Activated CD8-positive, alpha-beta T cell treated with anti-CD3 and anti-CD28 coated beads for 36 hours (primary cell): Measurements from ENCODE around the gene P2RX1. TPM values are rescaled to one million over a fixed set of nuclear protein-coding genes. Genes with fewer than 3 reads are reported as not detected.

ENCODE experiments used
- ATAC-seq: fragments of 200-7000 bp; cut with Tn5 transposase; one replicate; pipeline ENCODE4 v1.10.0; 2021; ENCODE audit warnings: mild to moderate bottlenecking, moderate library complexity
- CTCF ChIA-PET: fragments of 350-600 bp; sonication (Branson Sonifier 250); formaldehyde crosslinking; loops from one replicate; lab custom pipeline; 2021; ENCODE audit warnings: antibody characterized with exemption; lab: Charles Lee
- POLR2A ChIA-PET: fragments of 350-600 bp; sonication (Branson Sonifier 250); formaldehyde crosslinking; loops from one replicate; lab custom pipeline; 2021; ENCODE audit warnings: antibody characterized with exemption; lab: Charles Lee
- DNase-seq: peaks from one replicate; pipeline ENCODE4 v3.0.0-alpha.2; 2020
- H3K27ac Mint-ChIP-seq: one replicate; pipeline ENCODE4 v1.8.0; 2021; ENCODE audit warnings: mild to moderate bottlenecking, mixed read lengths
- H3K27me3 Mint-ChIP-seq: one replicate; pipeline ENCODE4 v1.8.0; 2021; ENCODE audit warnings: mixed read lengths
- H3K36me3 Mint-ChIP-seq: one replicate; pipeline ENCODE4 v1.8.0; 2021; ENCODE audit warnings: low read depth, mixed read lengths
- H3K4me1 Mint-ChIP-seq: one replicate; pipeline ENCODE4 v1.8.0; 2021; ENCODE audit warnings: low read depth, mixed read lengths
- H3K4me3 Mint-ChIP-seq: one replicate; pipeline ENCODE4 v1.8.0; 2021; ENCODE audit warnings: mild to moderate bottlenecking, moderate library complexity, mixed read lengths
- H3K9me3 Mint-ChIP-seq: one replicate; pipeline ENCODE4 v1.8.0; 2021; ENCODE audit warnings: mixed read lengths
- intact Hi-C: fragments of 100-400 bp; cut with micrococcal nuclease; formaldehyde crosslinking; loops from one replicate; pipeline ENCODE4 v1.10.0; 2022
- total RNA-seq, 2 experiments: library from RNA; stranded (reverse); gene quantifications; one replicate each; pipeline ENCODE4 v1.2.3, GENCODE V29; 2021
- TF ChIP-seq, protein P1 (sequence below): fragments of 200-600 bp; IDR thresholded peaks from one replicate; pipeline ENCODE4 v1.8.0; 2022; ENCODE audit warnings: antibody characterized with exemption, mild to moderate bottlenecking

Gene P2RX1
- total RNA-seq, 2 experiments from 2014 or later, result 0.43 to 1.7 TPM

DNA sequence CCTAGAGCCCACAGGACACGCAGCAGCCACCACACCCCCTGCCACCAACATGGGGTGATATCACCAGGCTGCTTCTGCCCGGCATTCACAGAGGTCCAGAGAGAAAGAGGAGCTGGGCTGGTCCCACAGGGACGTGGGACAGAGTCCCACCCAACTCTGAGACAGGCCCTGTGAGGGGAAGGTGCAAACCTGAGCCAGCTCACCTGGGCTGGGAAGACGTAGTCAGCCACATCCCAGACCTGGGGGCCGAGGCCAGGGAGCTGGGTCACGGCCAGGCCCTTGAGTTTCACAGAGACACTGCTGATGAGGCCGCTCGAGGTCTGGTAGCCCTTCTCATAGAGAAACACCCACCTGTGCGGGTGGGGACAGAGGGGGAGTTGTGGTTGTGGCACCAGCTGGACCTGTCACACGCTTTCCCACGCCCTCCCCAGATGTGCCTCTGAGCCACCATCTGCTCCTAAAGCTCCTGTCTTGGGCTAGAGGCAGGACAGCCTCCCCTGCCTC lies 11.2 kb downstream of the P2RX1 start:
- Mint-ChIP-seq H3K9me3 (no peaks in the 10 kb centered on the region), H3K27ac (no peak overlapping the region), H3K4me3 (no peak overlapping the region), H3K36me3 (no peaks in the 10 kb centered on the region), H3K27me3 (no peaks in the 10 kb centered on the region), H3K4me1 (peaks cover 3% of the 10 kb centered on the region)
- ChIA-PET CTCF (interaction anchor here (1.4 to 4.2 kb wide), 3 partner anchors 9 to 167 kb away, joined by 4 to 19 read pairs (median 6); no protein-coding TSS in a partner anchor), POLR2A (interaction anchor here (0.6 to 1.0 kb wide), 3 partner anchors 9 to 100 kb away, joined by 3 read pairs; no protein-coding TSS in a partner anchor)
- TF ChIP-seq, protein P1, sequence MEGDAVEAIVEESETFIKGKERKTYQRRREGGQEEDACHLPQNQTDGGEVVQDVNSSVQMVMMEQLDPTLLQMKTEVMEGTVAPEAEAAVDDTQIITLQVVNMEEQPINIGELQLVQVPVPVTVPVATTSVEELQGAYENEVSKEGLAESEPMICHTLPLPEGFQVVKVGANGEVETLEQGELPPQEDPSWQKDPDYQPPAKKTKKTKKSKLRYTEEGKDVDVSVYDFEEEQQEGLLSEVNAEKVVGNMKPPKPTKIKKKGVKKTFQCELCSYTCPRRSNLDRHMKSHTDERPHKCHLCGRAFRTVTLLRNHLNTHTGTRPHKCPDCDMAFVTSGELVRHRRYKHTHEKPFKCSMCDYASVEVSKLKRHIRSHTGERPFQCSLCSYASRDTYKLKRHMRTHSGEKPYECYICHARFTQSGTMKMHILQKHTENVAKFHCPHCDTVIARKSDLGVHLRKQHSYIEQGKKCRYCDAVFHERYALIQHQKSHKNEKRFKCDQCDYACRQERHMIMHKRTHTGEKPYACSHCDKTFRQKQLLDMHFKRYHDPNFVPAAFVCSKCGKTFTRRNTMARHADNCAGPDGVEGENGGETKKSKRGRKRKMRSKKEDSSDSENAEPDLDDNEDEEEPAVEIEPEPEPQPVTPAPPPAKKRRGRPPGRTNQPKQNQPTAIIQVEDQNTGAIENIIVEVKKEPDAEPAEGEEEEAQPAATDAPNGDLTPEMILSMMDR, result no peak
- intact Hi-C loops, result no loop called here
- DNase-seq (no peak), ATAC-seq (no peak)

DNA sequence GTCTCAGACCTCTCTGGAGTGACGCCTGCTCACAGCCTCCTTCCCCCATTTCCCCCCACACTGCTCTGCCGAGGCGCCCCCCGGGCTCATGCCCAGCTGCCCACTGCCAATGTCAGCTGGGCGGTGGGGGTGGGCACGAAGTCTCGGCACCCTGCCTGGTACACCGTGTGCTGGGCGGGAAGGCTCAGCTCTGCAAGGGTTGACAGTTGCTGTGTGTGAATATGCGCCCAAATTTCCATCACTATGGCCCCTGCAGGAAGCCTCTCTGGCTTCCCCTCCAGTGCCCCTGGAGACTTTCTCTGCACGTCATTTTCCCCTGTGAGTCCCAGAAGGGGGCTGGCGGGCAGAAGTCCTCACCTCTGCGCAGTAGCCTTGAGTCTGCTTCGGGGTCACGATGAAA lies 11.8 kb downstream of the P2RX1 start:
- no peaks in the 10 kb centered on the region for H3K36me3 Mint-ChIP-seq
- intact Hi-C loops, result no loop called here
- H3K4me3 Mint-ChIP-seq, result no peak overlapping the region
- H3K27me3 Mint-ChIP-seq, result no peaks in the 10 kb centered on the region
- POLR2A ChIA-PET, result interaction anchor here (1.0 to 1.5 kb wide), 2 partner anchors 10 to 12 kb away, joined by 3 to 5 read pairs; partner anchors contain the start of gene P2RX1
- no peaks in the 10 kb centered on the region for H3K9me3 Mint-ChIP-seq
- no peak for DNase-seq
- TF ChIP-seq, protein P1, result no peak
- no peak overlapping the region for H3K27ac Mint-ChIP-seq
- ATAC-seq, result no peak
- CTCF ChIA-PET, result interaction anchor here (1.4 to 4.2 kb wide), 3 partner anchors 9 to 166 kb away, joined by 4 to 19 read pairs (median 6); no protein-coding TSS in a partner anchor
- H3K4me1 Mint-ChIP-seq, result peaks cover under 1% of the 10 kb centered on the region

DNA sequence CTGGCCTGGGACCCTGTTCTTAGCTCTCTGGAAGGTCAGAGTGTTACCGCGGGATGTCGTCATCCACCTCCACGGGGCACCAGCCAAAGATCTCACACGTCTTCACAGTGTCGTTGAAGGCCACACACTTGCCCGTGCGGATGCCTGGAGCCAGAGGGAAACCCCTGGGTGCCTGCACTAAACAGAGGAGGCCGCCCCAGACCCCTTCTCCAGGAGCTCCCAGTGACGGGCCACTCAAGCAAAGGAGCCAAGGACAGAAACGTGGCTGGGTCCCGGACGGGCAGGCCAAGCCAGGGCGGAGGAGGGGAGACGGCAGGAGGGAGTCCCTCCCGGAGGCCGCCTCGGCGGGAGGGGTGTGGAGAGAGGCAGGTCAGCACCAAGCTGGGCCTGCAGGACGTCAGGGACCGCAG lies 12.4 kb downstream of the P2RX1 start:
- H3K4me3 Mint-ChIP-seq, result no peak overlapping the region
- CTCF ChIA-PET, result interaction anchor here (0.8 to 4.2 kb wide), 4 partner anchors 10 to 166 kb away, joined by 3 to 19 read pairs (median 4); no protein-coding TSS in a partner anchor
- no peak overlapping the region for H3K27ac Mint-ChIP-seq
- POLR2A ChIA-PET, result interaction anchor here (1.0 to 1.5 kb wide), 2 partner anchors 10 to 12 kb away, joined by 3 to 5 read pairs; partner anchors contain the start of gene P2RX1
- intact Hi-C loops, result no loop called here
- TF ChIP-seq, protein P1, result no peak
- H3K27me3 Mint-ChIP-seq, result no peaks in the 10 kb centered on the region
- ATAC-seq (no peak), DNase-seq (no peak)
- H3K36me3 Mint-ChIP-seq, result no peaks in the 10 kb centered on the region
- no peaks in the 10 kb centered on the region for H3K4me1 Mint-ChIP-seq
- no peaks in the 10 kb centered on the region for H3K9me3 Mint-ChIP-seq

DNA sequence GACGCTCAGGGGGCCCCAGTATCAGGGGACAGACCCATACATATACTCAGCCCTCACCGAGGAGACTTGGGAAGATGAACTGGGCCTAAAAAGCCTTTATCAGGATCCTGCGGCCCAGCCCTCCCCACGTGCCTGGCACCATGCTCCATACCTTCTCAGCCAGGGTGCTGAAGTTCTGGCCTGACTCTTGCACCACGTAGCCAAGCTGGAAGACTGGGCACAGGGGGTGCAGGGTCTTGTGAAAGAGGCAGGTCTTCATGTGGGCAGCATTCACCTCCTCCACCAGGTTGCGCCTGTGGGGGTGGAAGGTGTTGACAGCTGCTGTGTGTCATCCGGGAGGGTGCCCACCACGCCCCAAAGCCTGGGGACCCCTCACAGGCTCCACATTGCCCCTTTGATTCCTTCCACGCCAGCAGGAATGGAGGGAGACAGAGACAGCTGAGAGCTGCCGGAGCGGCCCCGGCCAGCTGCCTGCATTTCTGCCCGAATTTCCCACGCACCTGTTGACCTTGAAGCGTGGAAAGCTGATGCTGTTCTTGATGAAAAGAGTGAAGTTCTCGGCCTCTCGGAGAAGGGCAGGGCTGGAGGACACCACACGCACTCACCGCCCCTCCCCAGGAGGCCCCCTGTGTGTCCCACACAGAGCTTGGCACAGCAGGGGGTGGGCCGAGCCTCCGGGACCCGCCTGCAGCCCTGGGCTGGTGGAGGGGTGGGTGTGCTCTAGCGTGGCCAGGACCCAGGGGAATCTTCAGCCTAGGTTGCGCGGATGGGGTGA lies 13.0 kb downstream of the P2RX1 start:
- DNase-seq (no peak), ATAC-seq (no peak)
- H3K9me3 Mint-ChIP-seq, result no peaks in the 10 kb centered on the region
- TF ChIP-seq, protein P1, result no peak
- H3K27ac Mint-ChIP-seq, result no peak overlapping the region
- H3K4me3 Mint-ChIP-seq, result no peak overlapping the region
- CTCF ChIA-PET, result interaction anchor here (0.8 to 4.2 kb wide), 3 partner anchors 11 to 101 kb away, joined by 3 to 19 read pairs (median 3); no protein-coding TSS in a partner anchor
- intact Hi-C loops, result no loop called here
- no peaks in the 10 kb centered on the region for H3K4me1 Mint-ChIP-seq
- H3K36me3 Mint-ChIP-seq, result no peaks in the 10 kb centered on the region
- POLR2A ChIA-PET, result interaction anchor here (1.5 kb wide), 1 partner anchor 13 kb away, joined by 5 read pairs; the partner anchor contains the start of gene P2RX1
- no peaks in the 10 kb centered on the region for H3K27me3 Mint-ChIP-seq
